OCI-LY7 (cell line): ENCODE measurements around the gene TAOK1. TPM values are rescaled to one million over a fixed set of nuclear protein-coding genes. Genes with fewer than 3 reads are reported as not detected.

Experiments used
- BruUV-seq: library from RNA; stranded (reverse); fragments of 400-500 nt; replicated peaks from 2 replicates; lab custom pipeline; 2021; lab: Mats Ljungman, UMichigan
- CTCF ChIA-PET: fragments of 300-600 bp; sonication (Branson Sonifier 250); formaldehyde crosslinking; loops from one replicate; lab custom pipeline; 2022; ENCODE audit warnings: antibody characterized with exemption; ENCODE audit not compliant: unreplicated experiment; lab: Charles Lee
- POLR2A ChIA-PET: fragments of 300-600 bp; sonication (Branson Sonifier 250); formaldehyde crosslinking; loops from one replicate; lab custom pipeline; 2022; ENCODE audit warnings: antibody characterized with exemption; lab: Charles Lee
- DNase-seq: peaks from one replicate; pipeline ENCODE4 v3.0.0-alpha.2; 2015; ENCODE audit warnings: low spot score
- H2AFZ ChIP-seq: fragments of 200-600 bp; sonication (generic), shearing (Covaris generic); 2 replicates; pipeline ENCODE4 v1.6.1; 2014; ENCODE audit warnings: mild to moderate bottlenecking, antibody characterized with exemption, low read length, moderate library complexity
- H3K27ac ChIP-seq: fragments of 200-600 bp; sonication (generic); 2 replicates; pipeline ENCODE4 v1.5.1; 2014; ENCODE audit warnings: mixed run types, low read depth, mild to moderate bottlenecking, moderate library complexity, low read length, inconsistent platforms; ENCODE audit not compliant: poor library complexity, severe bottlenecking
- H3K36me3 ChIP-seq: fragments of 200-600 bp; sonication (generic); 2 replicates; pipeline ENCODE4 v1.6.1; 2014; ENCODE audit warnings: mild to moderate bottlenecking, antibody characterized with exemption, low read length, moderate library complexity, mixed read lengths; ENCODE audit not compliant: insufficient read depth
- H3K4me1 ChIP-seq: fragments of 200-600 bp; sonication (generic); 2 replicates; pipeline ENCODE4 v1.5.1; 2014; ENCODE audit warnings: mild to moderate bottlenecking, low read length; ENCODE audit not compliant: insufficient read depth, poor library complexity, severe bottlenecking
- H3K4me2 ChIP-seq: fragments of 200-600 bp; sonication (generic); 2 replicates; pipeline ENCODE4 v1.6.1; 2014; ENCODE audit warnings: mild to moderate bottlenecking, low read length
- H3K4me3 ChIP-seq: fragments of 200-600 bp; sonication (generic); 2 replicates; pipeline ENCODE4 v1.5.1; 2014; ENCODE audit warnings: mild to moderate bottlenecking, low read depth, low read length; ENCODE audit not compliant: poor library complexity, severe bottlenecking
- H3K79me2 ChIP-seq: fragments of 200-600 bp; sonication (generic); 2 replicates; pipeline ENCODE4 v1.6.1; 2016; ENCODE audit warnings: low read depth, mild to moderate bottlenecking, low read length, moderate library complexity, mixed read lengths; ENCODE audit not compliant: insufficient read depth
- H3K9me2 ChIP-seq: fragments of 200-600 bp; sonication (generic); 2 replicates; pipeline ENCODE4 v1.6.1; 2016; ENCODE audit warnings: mild to moderate bottlenecking, low read length, mixed read lengths; ENCODE audit not compliant: insufficient read depth
- H3K9me3 ChIP-seq: fragments of 200-600 bp; sonication (generic); 2 replicates; pipeline ENCODE4 v1.6.1; 2014; ENCODE audit warnings: mild to moderate bottlenecking, mixed run types, low read length, mixed read lengths
- H4K20me1 ChIP-seq: fragments of 200-600 bp; sonication (generic); 2 replicates; pipeline ENCODE4 v1.6.1; 2014; ENCODE audit warnings: mild to moderate bottlenecking, antibody characterized with exemption, low read length, moderate library complexity, mixed read lengths; ENCODE audit not compliant: insufficient read depth
- CTCF ChIP-seq: fragments of 200-600 bp; sonication (generic); conservative IDR thresholded peaks from 2 replicates; pipeline ENCODE4 v1.5.1; 2014; ENCODE audit warnings: mild to moderate bottlenecking, antibody characterized with exemption, low read length, moderate library complexity, mixed read lengths
- EZH2phosphoT487 ChIP-seq: fragments of 200-600 bp; sonication (generic); IDR thresholded peaks from 2 replicates; pipeline ENCODE4 v1.6.1; 2018; ENCODE audit warnings: low read depth, borderline replicate concordance, mild to moderate bottlenecking, mixed run types, antibody characterized with exemption, low read length, moderate library complexity, mixed read lengths
- intact Hi-C: fragments of 100-400 bp; cut with micrococcal nuclease; formaldehyde crosslinking; loops from one replicate; pipeline ENCODE4 v1.10.0; 2022; ENCODE audit not compliant: unreplicated experiment
- total RNA-seq, 2 experiments: library from RNA; depleted of rRNA in 1 of 2; stranded (reverse); fragments of >200 nt in 1 of 2; shearing (Covaris generic) in 1 of 2; gene quantifications; 2 replicates each; pipeline ENCODE4 v1.2.3, GENCODE V29; 2014 to 2022

TAOK1 gene
- total RNA-seq, 2 experiments from 2014 or later, result 30.4 to 46.8 TPM

GRCh38 chr17:29505836-29506235 lies 115.7 kb downstream of the TAOK1 start:
- no peak for TF ChIP-seq CTCF
- TF ChIP-seq EZH2phosphoT487, result no peak
- Histone ChIP-seq H3K27ac (no peak overlapping the region), H3K36me3 (peaks cover 92% of the 10 kb centered on the region), H3K4me2 (no peak overlapping the region), H3K4me3 (no peak overlapping the region), H3K4me1 (peaks cover 19% of the 10 kb centered on the region), H2AFZ (no peak overlapping the region), H3K9me3 (no peaks in the 10 kb centered on the region), H3K9me2 (no peaks in the 10 kb centered on the region), H4K20me1 (no peaks in the 10 kb centered on the region), H3K79me2 (no peaks in the 10 kb centered on the region)
- no TSS peak for BruUV-seq
- ChIA-PET POLR2A (no interaction called here), CTCF (no interaction called here)
- DNase-seq, result no peak
- intact Hi-C loops, result no loop called here

- ChIA-PET CTCF (interaction anchor here (0.6 kb wide), 1 partner anchor 552 kb away, joined by 3 read pairs; no protein-coding TSS in a partner anchor), POLR2A (no interaction called here)
- DNase-seq, result no peak
- peaks cover 32% of the 10 kb centered on the region for H3K4me1 ChIP-seq
- H2AFZ ChIP-seq, result no peak overlapping the region
- no peaks in the 10 kb centered on the region for H4K20me1 ChIP-seq
- no peak overlapping the region for H3K27ac ChIP-seq
- H3K9me2 ChIP-seq, result no peaks in the 10 kb centered on the region
- H3K9me3 ChIP-seq, result no peaks in the 10 kb centered on the region
- H3K36me3 ChIP-seq, result peaks cover 85% of the 10 kb centered on the region
- no TSS peak for BruUV-seq
- no peak for TF ChIP-seq CTCF
- no peak for TF ChIP-seq EZH2phosphoT487
- no peak overlapping the region for H3K4me2 ChIP-seq
- H3K79me2 ChIP-seq, result no peaks in the 10 kb centered on the region
- H3K4me3 ChIP-seq, result no peak overlapping the region
- intact Hi-C loops, result no loop called here
Observed at GRCh38 chr17:29510953-29511352, 120.8 kb downstream of the TAOK1 start.

DNA sequence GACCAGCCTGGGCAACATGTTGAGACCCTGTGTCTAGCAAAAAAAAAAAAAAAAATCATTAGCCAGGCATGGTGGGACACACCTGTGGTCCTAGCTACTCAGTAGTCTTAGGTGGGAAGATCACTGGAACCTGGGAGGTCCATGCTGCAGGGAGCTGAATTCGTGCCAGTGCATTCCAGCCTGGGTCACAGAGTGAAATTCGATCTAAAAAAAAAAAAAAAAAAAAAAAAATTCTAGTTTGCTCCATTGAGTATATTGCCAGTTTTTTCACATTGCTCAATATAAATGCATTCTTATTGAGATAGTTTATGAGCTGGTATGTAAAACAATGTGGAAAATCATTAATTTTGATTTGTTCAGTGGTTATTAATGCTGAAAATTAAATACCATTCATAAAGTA lies 124.6 kb downstream of the TAOK1 start:
- TF ChIP-seq CTCF (no peak), EZH2phosphoT487 (no peak)
- ChIA-PET POLR2A (interaction anchor here (0.7 to 1.0 kb wide), 2 partner anchors 10 to 212 kb away, joined by 4 read pairs; no protein-coding TSS in a partner anchor), CTCF (no interaction called here)
- H3K9me2 ChIP-seq, result no peaks in the 10 kb centered on the region
- H3K79me2 ChIP-seq, result no peaks in the 10 kb centered on the region
- no peaks in the 10 kb centered on the region for H3K9me3 ChIP-seq
- no peaks in the 10 kb centered on the region for H4K20me1 ChIP-seq
- DNase-seq, result no peak
- intact Hi-C loops, result no loop called here
- no peak overlapping the region for H3K4me2 ChIP-seq
- H3K4me1 ChIP-seq, result peaks cover 14% of the 10 kb centered on the region
- peaks cover 87% of the 10 kb centered on the region for H3K36me3 ChIP-seq
- H3K4me3 ChIP-seq, result no peak overlapping the region
- H2AFZ ChIP-seq, result no peak overlapping the region
- no peak overlapping the region for H3K27ac ChIP-seq
- BruUV-seq, result no TSS peak
